ENCODE results near the gene ATRN. TPM values are rescaled to one million over a fixed set of nuclear protein-coding genes. Genes with fewer than 3 reads are reported as not detected.
"Not testable (repeated sequence)": the region's sequence is repeated elsewhere in the genome, so short reads cannot be mapped to it uniquely, and the experiment has no call there.

ATRN gene
- total RNA-seq, 1 donor from 2014 or later = 31.6 TPM

GRCh38 chr20:3470208-3470626, 601 bp upstream of the ATRN start:
- DNase-seq = no peak
- Histone ChIP-seq H3K4me3 (peak overlapping the region; percentile 99), H3K27ac (peak overlapping the region; percentile 88), H3K27me3 (no peaks in the 10 kb centered on the region), H3K9me3 (no peaks in the 10 kb centered on the region), H3K4me1 (peaks cover 24% of the 10 kb centered on the region), H3K36me3 (no peaks in the 10 kb centered on the region)
- no peak for TF ChIP-seq CTCF (IDR thresholded peaks at IDR 0.05)
- no peak for ATAC-seq
- intact Hi-C loops (cut with DNase I) = no loop called here

GRCh38 chr20:3471397-3472021, 691 bp downstream of the ATRN start:
- peak overlapping the region; percentile 99 for H3K4me3 ChIP-seq
- peaks cover 24% of the 10 kb centered on the region for H3K4me1 ChIP-seq
- no peak for TF ChIP-seq CTCF (IDR thresholded peaks at IDR 0.05)
- H3K36me3 ChIP-seq = no peaks in the 10 kb centered on the region
- peak overlapping the region; percentile 88 for H3K27ac ChIP-seq
- no peaks in the 10 kb centered on the region for H3K9me3 ChIP-seq
- no peak for DNase-seq
- intact Hi-C loops (cut with DNase I) = no loop called here
- no peak for ATAC-seq
- no peaks in the 10 kb centered on the region for H3K27me3 ChIP-seq

GRCh38 chr20:3472105-3472504, 1.3 kb downstream of the ATRN start:
- peaks cover 24% of the 10 kb centered on the region for H3K4me1 ChIP-seq
- peak overlapping the region; percentile 99 for H3K4me3 ChIP-seq
- no peak for DNase-seq
- H3K9me3 ChIP-seq = no peaks in the 10 kb centered on the region
- no peak for ATAC-seq
- no peak for TF ChIP-seq CTCF (IDR thresholded peaks at IDR 0.05)
- H3K36me3 ChIP-seq = no peaks in the 10 kb centered on the region
- no peaks in the 10 kb centered on the region for H3K27me3 ChIP-seq
- intact Hi-C loops (cut with DNase I) = no loop called here
- no peak overlapping the region for H3K27ac ChIP-seq

- intact Hi-C loops (cut with DNase I) = no loop called here
- TF ChIP-seq CTCF (IDR thresholded peaks at IDR 0.05) = no peak
- no peaks in the 10 kb centered on the region for H3K36me3 ChIP-seq
- H3K9me3 ChIP-seq = no peaks in the 10 kb centered on the region
- peaks cover 24% of the 10 kb centered on the region for H3K4me1 ChIP-seq
- no peak overlapping the region for H3K4me3 ChIP-seq
- ATAC-seq = no peak
- no peaks in the 10 kb centered on the region for H3K27me3 ChIP-seq
- DNase-seq = no peak
- H3K27ac ChIP-seq = no peak overlapping the region
Observed at GRCh38 chr20:3473324-3473723, 2.5 kb downstream of the ATRN start.

GRCh38 chr20:3473944-3474343, 3.1 kb downstream of the ATRN start:
- peaks cover under 1% of the 10 kb centered on the region for H3K36me3 ChIP-seq
- no peaks in the 10 kb centered on the region for H3K9me3 ChIP-seq
- H3K4me1 ChIP-seq = peaks cover 24% of the 10 kb centered on the region
- no peak overlapping the region for H3K27ac ChIP-seq
- no peak overlapping the region for H3K4me3 ChIP-seq
- intact Hi-C loops (cut with DNase I) = no loop called here
- TF ChIP-seq CTCF (IDR thresholded peaks at IDR 0.05) = no peak
- H3K27me3 ChIP-seq = no peaks in the 10 kb centered on the region
- no peak for DNase-seq
- no peak for ATAC-seq

GRCh38 chr20:3477003-3477860, 6.4 kb downstream of the ATRN start:
- DNase-seq; H3K27me3 ChIP-seq; intact Hi-C loops (cut with DNase I); H3K9me3 ChIP-seq; H3K4me3 ChIP-seq; H3K36me3 ChIP-seq; ATAC-seq; H3K27ac ChIP-seq: not testable (repeated sequence)
- H3K4me1 ChIP-seq = peaks cover 17% of the 10 kb centered on the region
